SKM-1 (cell line): ENCODE results near the gene NCKAP5.

ENCODE experiments used
- DNase-seq: peaks from one replicate; lab custom pipeline; 2025; ENCODE audit not compliant: unreplicated experiment; lab: John Stamatoyannopoulos, UW

NCKAP5 gene

GRCh38 chr2:132751836-132752235 lies 816.4 kb downstream of the NCKAP5 start:
- DNase-seq, result no peak

GRCh38 chr2:132750606-132751005 lies 817.7 kb downstream of the NCKAP5 start:
- DNase-seq, result no peak

- DNase-seq, result no peak
Measured at GRCh38 chr2:132747046-132747445, 821.2 kb downstream of the NCKAP5 start.

GRCh38 chr2:132741754-132742153 lies 826.5 kb downstream of the NCKAP5 start:
- DNase-seq, result no peak

- DNase-seq, result no peak
Measured at GRCh38 chr2:132740081-132740720, 828.1 kb downstream of the NCKAP5 start.

GRCh38 chr2:132738223-132738622 lies 830.0 kb downstream of the NCKAP5 start:
- no peak for DNase-seq

GRCh38 chr2:132736059-132736458 lies 832.2 kb downstream of the NCKAP5 start:
- DNase-seq, result no peak

- DNase-seq, result no peak
Measured at GRCh38 chr2:132734961-132735360, 833.3 kb downstream of the NCKAP5 start.

GRCh38 chr2:132733094-132733493 lies 835.2 kb downstream of the NCKAP5 start:
- no peak for DNase-seq

- DNase-seq, result no peak
Measured at GRCh38 chr2:132732694-132733093, 835.6 kb downstream of the NCKAP5 start.

- DNase-seq, result no peak
Measured at GRCh38 chr2:132731441-132731840, 836.8 kb downstream of the NCKAP5 start.

GRCh38 chr2:132730611-132731010 lies 837.7 kb downstream of the NCKAP5 start:
- no peak for DNase-seq

GRCh38 chr2:132729522-132729921 lies 838.7 kb downstream of the NCKAP5 start:
- no peak for DNase-seq

GRCh38 chr2:132726155-132726554 lies 842.1 kb downstream of the NCKAP5 start:
- no peak for DNase-seq

- no peak for DNase-seq
Measured at GRCh38 chr2:132725748-132726147, 842.5 kb downstream of the NCKAP5 start.

GRCh38 chr2:132725148-132725547 lies 843.1 kb downstream of the NCKAP5 start:
- DNase-seq, result no peak

- no peak for DNase-seq
Measured at GRCh38 chr2:132721938-132722337, 846.3 kb downstream of the NCKAP5 start.

GRCh38 chr2:132720393-132720792 lies 847.9 kb downstream of the NCKAP5 start:
- DNase-seq, result no peak

- no peak for DNase-seq
Measured at GRCh38 chr2:132719480-132719879, 848.8 kb downstream of the NCKAP5 start.

- DNase-seq, result no peak
Measured at GRCh38 chr2:132716954-132717353, 851.3 kb downstream of the NCKAP5 start.

- no peak for DNase-seq
Measured at GRCh38 chr2:132715386-132716351, 852.6 kb downstream of the NCKAP5 start.

GRCh38 chr2:132703396-132703795 lies 864.9 kb downstream of the NCKAP5 start:
- no peak for DNase-seq
